ENCODE data around the gene CISH. TPM values are rescaled to one million over a fixed set of nuclear protein-coding genes. Genes with fewer than 3 reads are reported as not detected.
A peak's percentile ranks its signal among the peaks of the same experiment; 100 is the strongest.

The CISH gene
- total RNA-seq, 1 donor from 2014 or later, result 0.32 TPM

- peak within 1 kb of the TSS; percentile 93 for H3K27ac Mint-ChIP-seq
- no peak within 1 kb of the TSS for H3K27ac ChIP-seq
These were observed 5.7 kb upstream of the CISH start, which contains the start of gene MAPKAPK3 for GRCh38 chr3:50617096-50617791. MAPKAPK3 (plus strand) TSS chr3:50617151; CDS start chr3:50617566, 415 bp downstream.

GRCh38 chr3:50616770-50617095 is 5.2 kb upstream of the CISH start:
- H3K27ac Mint-ChIP-seq, result peak overlapping the region; percentile 93
- H3K9ac ChIP-seq, result no peak overlapping the region
- peaks cover 4% of the 10 kb centered on the region for H4K20me1 ChIP-seq (ENCODE audit: low read depth)

More at GRCh38 chr3:50617096-50617791, 5.7 kb upstream of the CISH start, which contains the start of gene MAPKAPK3:
- peak within 1 kb of the TSS; percentile 66 for H3K4me3 ChIP-seq
- peaks cover 6% of the 10 kb centered on the region for H3K36me3 Mint-ChIP-seq
- DNase-seq (ENCODE audit: low spot score), result peak; percentile 75
- peaks cover 42% of the 10 kb centered on the region for H3K4me1 Mint-ChIP-seq
- H3K9me3 ChIP-seq (ENCODE audit: low read depth), result no peaks in the 10 kb centered on the region
- peak within 1 kb of the TSS; percentile 88 for H3K4me3 Mint-ChIP-seq
- H3K9ac ChIP-seq, result peak within 1 kb of the TSS; percentile 63
- TF ChIP-seq CTCF (IDR thresholded peaks at IDR 0.05) (peak; percentile 6), EZH2 (IDR thresholded peaks at IDR 0.05) (no peak), EZH2phosphoT487 (IDR thresholded peaks at IDR 0.05) (no peak)
- peaks cover 4% of the 10 kb centered on the region for H4K20me1 ChIP-seq (ENCODE audit: low read depth)
- peaks cover 27% of the 10 kb centered on the region for H3K27me3 Mint-ChIP-seq (ENCODE audit: insufficient read depth, low read depth)
- H3K79me2 ChIP-seq (ENCODE audit: low read depth), result peaks cover 19% of the 10 kb centered on the region
- peaks cover 23% of the 10 kb centered on the region for H3F3A ChIP-seq (ENCODE audit: low read depth)
- no peaks in the 10 kb centered on the region for H3K9me3 Mint-ChIP-seq
- peak within 1 kb of the TSS; percentile 98 for H3K4me2 ChIP-seq
- peaks cover 28% of the 10 kb centered on the region for H3K27me3 ChIP-seq
- H3K36me3 ChIP-seq, result no peaks in the 10 kb centered on the region
- H2AFZ ChIP-seq (replicated peaks), result peak within 1 kb of the TSS; percentile 82
- peaks cover 21% of the 10 kb centered on the region for H3K4me1 ChIP-seq

GRCh38 chr3:50616003-50616769 is 4.6 kb upstream of the CISH start:
- peak overlapping the region; percentile 66 for H2AFZ ChIP-seq (replicated peaks)
- H3K9me3 Mint-ChIP-seq, result no peaks in the 10 kb centered on the region
- peak; percentile 96 for TF ChIP-seq CTCF (IDR thresholded peaks at IDR 0.05)
- TF ChIP-seq EZH2 (IDR thresholded peaks at IDR 0.05), result no peak
- no peaks in the 10 kb centered on the region for H3K36me3 ChIP-seq
- no peak overlapping the region for H3K9ac ChIP-seq
- H3K27ac ChIP-seq, result no peak overlapping the region
- peak overlapping the region; percentile 85 for H3K4me3 Mint-ChIP-seq
- peaks cover 29% of the 10 kb centered on the region for H3F3A ChIP-seq (ENCODE audit: low read depth)
- peak overlapping the region; percentile 66 for H3K4me3 ChIP-seq
- H3K4me1 Mint-ChIP-seq, result peaks cover 47% of the 10 kb centered on the region
- peaks cover 32% of the 10 kb centered on the region for H3K27me3 ChIP-seq
- peak overlapping the region; percentile 98 for H3K4me2 ChIP-seq
- DNase-seq (ENCODE audit: low spot score), result peak; percentile 94
- H3K4me1 ChIP-seq, result peaks cover 22% of the 10 kb centered on the region
- H3K27me3 Mint-ChIP-seq (ENCODE audit: insufficient read depth, low read depth), result peaks cover 32% of the 10 kb centered on the region
- peak overlapping the region; percentile 93 for H3K27ac Mint-ChIP-seq
- H3K36me3 Mint-ChIP-seq, result peaks cover 6% of the 10 kb centered on the region
- H3K79me2 ChIP-seq (ENCODE audit: low read depth), result peaks cover 19% of the 10 kb centered on the region
- no peaks in the 10 kb centered on the region for H3K9me3 ChIP-seq (ENCODE audit: low read depth)
- peaks cover 4% of the 10 kb centered on the region for H4K20me1 ChIP-seq (ENCODE audit: low read depth)

More at GRCh38 chr3:50616770-50617095, 5.2 kb upstream of the CISH start:
- Mint-ChIP-seq H3K27me3 (ENCODE audit: insufficient read depth, low read depth) (peaks cover 30% of the 10 kb centered on the region), H3K4me1 (peaks cover 47% of the 10 kb centered on the region), H3K36me3 (peaks cover 6% of the 10 kb centered on the region), H3K9me3 (no peaks in the 10 kb centered on the region), H3K4me3 (peak overlapping the region; percentile 85)
- no peaks in the 10 kb centered on the region for H3K9me3 ChIP-seq (ENCODE audit: low read depth)
- no peak for TF ChIP-seq EZH2phosphoT487 (IDR thresholded peaks at IDR 0.05)
- TF ChIP-seq EZH2 (IDR thresholded peaks at IDR 0.05), result no peak
- no peak for TF ChIP-seq CTCF (IDR thresholded peaks at IDR 0.05)
- H3K27me3 ChIP-seq, result peaks cover 30% of the 10 kb centered on the region
- H3K79me2 ChIP-seq (ENCODE audit: low read depth), result peaks cover 19% of the 10 kb centered on the region
- H3F3A ChIP-seq (ENCODE audit: low read depth), result peaks cover 24% of the 10 kb centered on the region
- peaks cover 22% of the 10 kb centered on the region for H3K4me1 ChIP-seq
- H2AFZ ChIP-seq (replicated peaks), result peak overlapping the region; percentile 66
- H3K4me2 ChIP-seq, result peak overlapping the region; percentile 98
- no peak overlapping the region for H3K27ac ChIP-seq
- peak overlapping the region; percentile 66 for H3K4me3 ChIP-seq
- H3K36me3 ChIP-seq, result no peaks in the 10 kb centered on the region
- DNase-seq (ENCODE audit: low spot score), result peak; percentile 96
